Measurements from ENCODE around the gene MARK3.
"Not testable (repeated sequence)": the region's sequence is repeated elsewhere in the genome, so short reads cannot be mapped to it uniquely, and the experiment has no call there.

The MARK3 gene

GRCh38 chr14:103517174-103517566, 132.0 kb downstream of the MARK3 start:
- no peak for DNase-seq

GRCh38 chr14:103517721-103518421, 132.7 kb downstream of the MARK3 start:
- DNase-seq, result no peak

- DNase-seq, result peak; percentile 78 to 79
These were observed 133.3 kb downstream of the MARK3 start for GRCh38 chr14:103518422-103519042.

GRCh38 chr14:103519043-103519836, 134.0 kb downstream of the MARK3 start:
- no peak for DNase-seq

- no peak for DNase-seq
These were observed 134.6 kb downstream of the MARK3 start for GRCh38 chr14:103519837-103520212.

- DNase-seq, result no peak
These were observed 135.0 kb downstream of the MARK3 start for GRCh38 chr14:103520269-103520656.

- peak; percentile 68 to 72 for DNase-seq
These were observed 135.6 kb downstream of the MARK3 start for GRCh38 chr14:103520657-103521437.

- no peak for DNase-seq
These were observed 136.3 kb downstream of the MARK3 start for GRCh38 chr14:103521438-103521950.

- DNase-seq, result no peak
These were observed 136.8 kb downstream of the MARK3 start for GRCh38 chr14:103521951-103522563.

- DNase-seq, result no peak
These were observed 137.7 kb downstream of the MARK3 start, which contains the start of gene CKB for GRCh38 chr14:103522649-103523574. CKB (minus strand) TSS chr14:103522830; CDS start chr14:103522493, 337 bp downstream.

- no peak for DNase-seq
These were observed 138.3 kb downstream of the MARK3 start for GRCh38 chr14:103523575-103523954.

- no peak for DNase-seq
These were observed 139.1 kb downstream of the MARK3 start for GRCh38 chr14:103524002-103524935.

- DNase-seq, result not testable (repeated sequence)
These were observed 140.4 kb downstream of the MARK3 start for GRCh38 chr14:103525430-103526246.

- no peak for DNase-seq
These were observed 141.2 kb downstream of the MARK3 start for GRCh38 chr14:103526247-103526913.

GRCh38 chr14:103526914-103527248, 141.7 kb downstream of the MARK3 start:
- no peak for DNase-seq

GRCh38 chr14:103527408-103528145, 142.4 kb downstream of the MARK3 start:
- peak; percentile 44 to 58 for DNase-seq

- no peak for DNase-seq
These were observed 143.0 kb downstream of the MARK3 start for GRCh38 chr14:103528146-103528586.
